Amniotic epithelial cell (primary cell): ENCODE results near the gene GAST.

ENCODE experiments used
- DNase-seq: peaks from one replicate; pipeline ENCODE4 v3.0.0-alpha.2; 2010; ENCODE audit warnings: low read depth

Gene GAST

DNA sequence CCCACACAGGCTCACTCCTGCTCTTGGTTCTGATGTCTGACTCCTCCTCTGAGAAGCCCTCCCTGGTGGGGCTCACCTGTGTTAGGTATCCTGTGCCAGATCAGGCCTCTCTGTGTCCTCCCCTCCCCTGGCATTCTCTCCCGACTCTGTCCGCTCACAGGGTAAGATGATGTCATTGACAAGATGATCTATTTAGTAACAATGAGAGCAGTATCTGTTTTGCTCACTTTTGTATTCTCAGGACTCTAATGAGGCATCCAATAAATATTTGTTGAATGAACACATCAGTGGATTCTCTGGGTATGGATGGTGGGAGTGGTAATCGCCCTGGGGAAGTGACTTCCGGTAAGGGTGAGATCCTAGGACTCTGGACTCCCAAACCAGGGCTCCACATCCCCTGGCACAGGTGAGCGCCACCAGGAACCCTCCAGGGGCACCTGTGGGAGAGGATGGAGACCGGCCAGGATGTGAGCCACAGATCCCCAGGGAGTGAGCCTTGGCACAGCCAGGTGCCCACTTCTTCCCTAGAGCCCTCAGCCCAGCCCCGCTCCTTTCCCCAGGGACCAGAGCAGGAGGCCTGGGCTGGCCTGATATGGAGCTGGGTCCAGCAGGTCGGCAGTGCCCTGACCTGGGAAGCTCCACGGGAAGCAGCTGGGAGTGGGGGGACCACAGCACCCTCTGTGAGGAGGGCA, 27.7 kb downstream of the GAST start:
- peak; percentile 29 for DNase-seq

DNA sequence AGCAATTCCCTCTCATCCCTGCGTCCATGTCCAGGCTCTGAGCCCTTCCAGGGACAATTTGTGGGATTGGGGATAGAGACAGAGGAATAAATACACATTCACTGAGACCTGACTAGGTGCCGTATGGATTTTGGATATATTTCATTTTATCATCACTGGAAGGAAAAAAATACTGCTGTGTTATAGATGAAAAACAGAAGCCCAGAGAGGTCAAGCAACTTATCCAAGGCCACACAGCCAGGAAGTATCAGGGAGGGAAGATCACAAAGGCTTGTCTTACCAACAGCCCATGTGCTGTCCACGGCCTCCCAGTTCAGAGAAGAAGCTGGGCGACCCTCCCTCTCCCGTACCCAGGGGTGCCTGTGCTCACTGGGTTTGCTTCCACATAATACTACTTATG, 28.4 kb downstream of the GAST start:
- DNase-seq: no peak

DNA sequence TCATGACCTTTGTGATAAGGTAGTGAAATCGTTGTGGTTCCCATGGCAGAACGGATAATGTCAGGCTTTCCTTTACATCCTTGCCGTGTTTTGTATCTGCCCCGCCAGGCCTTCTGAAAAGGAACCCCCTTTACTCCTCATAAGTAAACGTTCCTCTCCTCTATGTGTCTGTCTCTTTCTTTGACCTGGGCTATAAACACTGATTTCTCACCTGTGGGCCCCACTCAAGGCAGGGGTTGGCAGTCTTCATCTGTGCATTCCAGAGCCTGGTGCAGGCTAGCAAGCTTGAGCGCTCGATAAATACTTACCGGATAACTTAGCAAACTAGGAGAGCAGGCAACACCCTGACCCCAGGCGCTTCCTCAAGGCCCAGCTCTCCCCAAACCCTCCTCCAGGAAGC, 29.6 kb downstream of the GAST start:
- no peak for DNase-seq

- no peak for DNase-seq
Measured at GRCh38 chr17:41748275-41748674, 36.1 kb downstream of the GAST start.

- DNase-seq: no peak
Measured at GRCh38 chr17:41750862-41751261, 38.7 kb downstream of the GAST start.

- DNase-seq: no peak
Measured at GRCh38 chr17:41751288-41751687, 39.2 kb downstream of the GAST start.

- DNase-seq: no peak
Measured at GRCh38 chr17:41754066-41754465, 41.9 kb downstream of the GAST start.

GRCh38 chr17:41758601-41759000, 46.5 kb downstream of the GAST start:
- no peak for DNase-seq

- no peak for DNase-seq
Measured at GRCh38 chr17:41760878-41761277, 48.7 kb downstream of the GAST start.

- DNase-seq: no peak
Measured at GRCh38 chr17:41762391-41762790, 50.3 kb downstream of the GAST start.

DNA sequence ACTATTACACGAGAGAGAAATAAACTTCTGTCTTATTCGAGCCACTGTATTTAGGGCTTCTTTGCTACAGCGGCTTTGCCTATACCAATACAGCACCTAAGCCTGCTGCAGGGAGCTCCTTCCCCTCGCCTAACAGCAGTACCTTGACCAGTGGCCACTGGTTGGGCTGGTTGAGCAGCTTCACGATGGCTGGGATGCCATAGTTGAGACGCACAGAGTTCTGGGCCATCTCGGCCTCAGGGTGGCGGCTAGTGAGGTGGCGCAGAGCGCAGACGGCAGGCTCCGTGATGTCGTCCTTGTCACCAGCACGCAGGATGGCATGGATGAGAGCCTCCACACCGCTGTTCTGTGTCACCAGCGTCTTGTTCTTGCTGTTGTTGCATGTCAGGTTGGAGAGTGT, 50.7 kb downstream of the GAST start:
- no peak for DNase-seq

DNA sequence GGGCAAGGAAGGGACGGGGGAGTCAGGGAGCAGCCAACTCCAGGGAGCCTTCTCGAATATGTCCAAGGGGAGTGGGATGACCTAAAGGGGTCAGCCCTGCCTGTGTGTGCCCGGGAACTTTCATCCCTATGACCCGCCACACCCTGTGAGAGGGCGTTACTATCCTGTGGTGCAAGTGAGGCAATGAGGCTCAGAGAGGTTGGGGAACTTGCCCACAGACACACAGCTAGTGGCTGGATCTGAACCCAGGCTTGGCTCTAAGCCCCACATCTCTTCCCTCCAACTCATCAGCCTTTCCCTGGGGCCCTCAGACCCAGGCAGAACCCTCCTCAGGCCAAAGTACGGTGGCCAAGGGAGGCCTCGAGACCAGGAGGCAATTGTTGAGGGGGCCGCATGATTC, 51.2 kb downstream of the GAST start:
- DNase-seq: no peak
